H1 (cell line): ENCODE measurements around the gene KDM2A. TPM values are rescaled to one million over a fixed set of nuclear protein-coding genes. Genes with fewer than 3 reads are reported as not detected.

ENCODE experiments used
- CTCF ChIA-PET: fragments of 300-600 bp; sonication (Branson Sonifier 250); formaldehyde crosslinking; loops from one replicate; lab custom pipeline; 2021; ENCODE audit not compliant: partially characterized antibody; lab: Charles Lee
- POLR2A ChIA-PET: fragments of 300-600 bp; sonication (Branson Sonifier 250); formaldehyde crosslinking; loops from one replicate; lab custom pipeline; 2021; ENCODE audit warnings: inconsistent platforms; ENCODE audit not compliant: partially characterized antibody; lab: Charles Lee
- DNase-seq, 2 experiments: peaks; one replicate each; pipeline versions ENCODE4 v3.0.0 to v3.0.0-alpha.2; 2010 to 2022; ENCODE audit warnings: low spot score in 2 of 2, low read depth in 1 of 2, mixed read lengths in 1 of 2
- FAIRE-seq: peaks from 2 replicates; lab custom pipeline; 2011; peaks lifted over from hg19 to GRCh38; lab: Jason Lieb, UNC
- H2AFZ ChIP-seq: 2 replicates; pipeline ENCODE4 v1.8.1; 2012; ENCODE audit warnings: low read length, inconsistent platforms
- H2AK5ac ChIP-seq: 2 replicates; pipeline ENCODE4 v1.6.1; 2013; ENCODE audit warnings: low read depth, low read length
- H2BK120ac ChIP-seq: replicated peaks from 2 replicates; pipeline ENCODE3; 2013; ENCODE audit warnings: low read depth, low read length, inconsistent platforms
- H2BK12ac ChIP-seq: 2 replicates; pipeline ENCODE4 v1.6.1; 2013; ENCODE audit warnings: low read depth, low read length
- H2BK15ac ChIP-seq: 2 replicates; pipeline ENCODE4 v1.6.1; 2013; ENCODE audit warnings: low read length
- H2BK20ac ChIP-seq: 2 replicates; pipeline ENCODE4 v1.6.1; 2013; ENCODE audit warnings: low read length
- H2BK5ac ChIP-seq: 2 replicates; pipeline ENCODE4 v1.6.1; 2013; ENCODE audit warnings: low read depth, low read length
- H3K14ac ChIP-seq: 2 replicates; pipeline ENCODE4 v1.6.1; 2013; ENCODE audit warnings: inconsistent platforms; ENCODE audit not compliant: insufficient read length
- H3K18ac ChIP-seq: 2 replicates; pipeline ENCODE4 v1.6.1; 2013; ENCODE audit warnings: low read length; ENCODE audit errors: extremely low read depth
- H3K23ac ChIP-seq: 2 replicates; pipeline ENCODE4 v1.6.1; 2013; ENCODE audit warnings: inconsistent platforms; ENCODE audit not compliant: insufficient read length
- H3K23me2 ChIP-seq: 2 replicates; pipeline ENCODE4 v1.6.1; 2013; ENCODE audit warnings: low read depth, low read length
- H3K27ac ChIP-seq: 2 replicates; pipeline ENCODE4 v1.6.1; 2011; ENCODE audit warnings: low read depth, low read length, inconsistent platforms
- H3K27me3 ChIP-seq, 4 experiments: replicated peaks in 1 of 4; 1 replicate in 1 of 4; 2 replicates in 3 of 4; pipeline versions ENCODE4 v1.6.1 to v1.8.1; 2011 to 2013; ENCODE audit warnings: low read length in 3 of 4, mild to moderate bottlenecking in 3 of 4, inconsistent platforms in 2 of 4, mixed read lengths in 2 of 4, moderate library complexity in 1 of 4; ENCODE audit not compliant: control insufficient read depth in 3 of 4, insufficient read depth in 3 of 4; ENCODE audit errors: extremely low read depth in 1 of 4
- H3K36me3 ChIP-seq, 4 experiments: 2 replicates each; pipeline versions ENCODE4 v1.6.1 to v1.8.1; 2011 to 2013; ENCODE audit warnings: mild to moderate bottlenecking in 4 of 4, low read length in 3 of 4, moderate library complexity in 2 of 4, control low read depth in 1 of 4, inconsistent platforms in 1 of 4; ENCODE audit not compliant: insufficient read depth in 4 of 4, control insufficient read depth in 2 of 4
- H3K4ac ChIP-seq: replicated peaks from 2 replicates; pipeline ENCODE3; 2013; ENCODE audit warnings: low read length, low read depth, mixed read lengths, inconsistent platforms; ENCODE audit not compliant: insufficient read length
- H3K4me1 ChIP-seq, 4 experiments: replicated peaks in 1 of 4; 1 replicate in 1 of 4; 2 replicates in 3 of 4; pipeline versions ENCODE4 v1.6.1 to v1.8.1; 2011 to 2013; ENCODE audit warnings: low read length in 3 of 4, inconsistent platforms in 2 of 4, mixed read lengths in 1 of 4; ENCODE audit not compliant: insufficient read depth in 4 of 4, control insufficient read depth in 3 of 4
- H3K4me2 ChIP-seq, 2 experiments: 2 replicates each; pipeline versions ENCODE4 v1.6.1 to v1.8.1; 2011 to 2013; ENCODE audit warnings: low read depth in 2 of 2, low read length in 2 of 2, control low read depth in 1 of 2, inconsistent platforms in 1 of 2, mild to moderate bottlenecking in 1 of 2; ENCODE audit not compliant: insufficient read depth in 1 of 2
- H3K4me3 ChIP-seq, 4 experiments: fragments of 200-600, 300-600 bp in 1 of 4; sonication (generic), shearing (Covaris generic), sonication (Bioruptor Twin) in 1 of 4; 2 replicates each; pipeline versions ENCODE4 v1.5.1 to v1.8.1; 2011 to 2016; ENCODE audit warnings: low read length in 4 of 4, low read depth in 3 of 4, control low read depth in 2 of 4, inconsistent platforms in 2 of 4, mild to moderate bottlenecking in 2 of 4, mixed read lengths in 1 of 4, moderate library complexity in 1 of 4; ENCODE audit not compliant: insufficient read depth in 2 of 4; ENCODE audit errors: extremely low read depth in 1 of 4
- H3K56ac ChIP-seq: replicated peaks from 2 replicates; pipeline ENCODE3; 2013; ENCODE audit warnings: low read depth, mild to moderate bottlenecking, mixed read lengths, low read length, inconsistent platforms; ENCODE audit not compliant: insufficient read length
- H3K79me1 ChIP-seq: 2 replicates; pipeline ENCODE4 v1.6.1; 2013; ENCODE audit warnings: low read depth, low read length, control low read depth
- H3K79me2 ChIP-seq, 2 experiments: 2 replicates each; pipeline versions ENCODE4 v1.6.1 to v1.8.1; 2012 to 2013; ENCODE audit warnings: low read length in 2 of 2, mild to moderate bottlenecking in 2 of 2, inconsistent platforms in 1 of 2; ENCODE audit not compliant: insufficient read depth in 2 of 2, control insufficient read depth in 1 of 2
- H3K9ac ChIP-seq, 4 experiments: replicated peaks in 1 of 4; 1 replicate in 1 of 4; 2 replicates in 3 of 4; pipeline versions ENCODE4 v1.6.1 to v1.8.1; 2011 to 2013; ENCODE audit warnings: low read depth in 3 of 4, low read length in 3 of 4, control low read depth in 2 of 4, mild to moderate bottlenecking in 2 of 4, moderate library complexity in 2 of 4, inconsistent platforms in 1 of 4; ENCODE audit errors: extremely low read depth in 1 of 4
- H3K9me3 ChIP-seq, 2 experiments: 2 replicates each; pipeline versions ENCODE4 v1.6.1 to v1.8.1; 2012 to 2013; ENCODE audit warnings: mild to moderate bottlenecking in 2 of 2, moderate library complexity in 2 of 2, control low read depth in 1 of 2, inconsistent platforms in 1 of 2, low read depth in 1 of 2, low read length in 1 of 2, mixed read lengths in 1 of 2; ENCODE audit not compliant: insufficient read depth in 2 of 2
- H4K20me1 ChIP-seq, 2 experiments: replicated peaks in 1 of 2; 2 replicates each; pipeline versions ENCODE3 to v1.8.1; 2011 to 2013; ENCODE audit warnings: inconsistent platforms in 2 of 2, low read length in 2 of 2, mild to moderate bottlenecking in 1 of 2; ENCODE audit not compliant: insufficient read depth in 2 of 2, control insufficient read depth in 1 of 2
- H4K5ac ChIP-seq: 2 replicates; pipeline ENCODE4 v1.6.1; 2013; ENCODE audit warnings: low read length, low read depth, mixed read lengths, inconsistent platforms; ENCODE audit not compliant: insufficient read length
- H4K8ac ChIP-seq: 2 replicates; pipeline ENCODE4 v1.8.0; 2013; ENCODE audit warnings: mild to moderate bottlenecking, moderate library complexity, low read length, inconsistent platforms; ENCODE audit not compliant: insufficient read depth; ENCODE audit errors: extremely low read depth
- H4K91ac ChIP-seq: replicated peaks from 2 replicates; pipeline ENCODE3; 2013; ENCODE audit warnings: low read length, mixed read lengths, inconsistent platforms; ENCODE audit not compliant: insufficient read length
- GABPA ChIP-seq: IDR thresholded peaks from 2 replicates; pipeline ENCODE4 v1.6.1; 2011; ENCODE audit warnings: mild to moderate bottlenecking, low read length, moderate library complexity, borderline replicate concordance; ENCODE audit not compliant: insufficient read depth
- KDM1A ChIP-seq: fragments of 200-600, 300-600 bp; sonication (generic); IDR thresholded peaks from 2 replicates; pipeline ENCODE4 v1.7.1; 2016; ENCODE audit warnings: mild to moderate bottlenecking, low read length, borderline replicate concordance
- NANOG ChIP-seq: IDR thresholded peaks from 2 replicates; pipeline ENCODE4 v1.6.1; 2011; ENCODE audit warnings: low read length, low read depth, mild to moderate bottlenecking, inconsistent platforms; ENCODE audit not compliant: insufficient read depth, poor library complexity, severe bottlenecking
- RXRA ChIP-seq: IDR thresholded peaks from 2 replicates; pipeline ENCODE4 v1.6.1; 2011; ENCODE audit warnings: low read depth, mild to moderate bottlenecking, low read length, moderate library complexity; ENCODE audit not compliant: insufficient read depth
- SP4 ChIP-seq: IDR thresholded peaks from 2 replicates; pipeline ENCODE4 v1.6.1; 2012; ENCODE audit warnings: low read length, inconsistent platforms
- TBP ChIP-seq: IDR thresholded peaks from 2 replicates; pipeline ENCODE4 v1.6.1; 2011; ENCODE audit warnings: low read depth, low read length, improper control_type of control experiment
- TCF12 ChIP-seq: IDR thresholded peaks from 2 replicates; pipeline ENCODE4 v1.6.1; 2011; ENCODE audit warnings: low read depth, mild to moderate bottlenecking, low read length
- WGBS, 2 experiments: shearing (Covaris generic) in 1 of 2; methylation state at CpG; one replicate each; pipeline versions ENCODE4 v1.1.6 to v1.1.7; 2013 to 2015; ENCODE audit warnings: low lambda C conversion rate in 2 of 2, mixed read lengths in 2 of 2, inconsistent platforms in 1 of 2, low coverage in 1 of 2, missing lambda C conversion rate in 1 of 2; ENCODE audit not compliant: insufficient replicate concordance in 2 of 2, insufficient coverage in 1 of 2, insufficient read length in 1 of 2; ENCODE audit errors: extremely low coverage in 1 of 2, missing lambda C conversion rate in 1 of 2; 5-methylcytosine and 5-hydroxymethylcytosine counted together
- polyA plus RNA-seq, 7 experiments: library from polyadenylated mRNA; depleted of rRNA in 3 of 7; stranded (reverse) in 5 of 7; unstranded in 2 of 7; fragments of >200 nt in 5 of 7; fragments of 200-250 nt in 2 of 7; gene quantifications; 1 replicate in 5 of 7; 2 replicates in 1 of 7; 4 replicates in 1 of 7; pipeline versions ENCODE4 v1.2.1 to v1.2.3, GENCODE V29; 2011 to 2013; ENCODE audit warnings: missing spikeins in 2 of 7, mixed read lengths in 2 of 7
- total RNA-seq: library from RNA; stranded (reverse); fragmentation: NEBNext Ultra II Directional; extraction: Animal tissue kit (Norgen Biotek cat#: 25700); gene quantifications from 2 replicates; pipeline ENCODE4 v1.2.1, GENCODE V29; 2021
- TF ChIP-seq, protein P1 (sequence below): IDR thresholded peaks from 2 replicates; pipeline ENCODE4 v1.6.1; 2012; ENCODE audit warnings: inconsistent platforms
- TF ChIP-seq, protein P2 (sequence below): IDR thresholded peaks from 2 replicates; pipeline ENCODE4 v1.6.1; 2012; ENCODE audit warnings: low read length, inconsistent platforms

The KDM2A gene
- total and polyA plus RNA-seq, 2 of the 8 experiments (the other 6 are each of a cell fraction or from before 2014, with no cell fraction given) = 55.4 to 66.2 TPM

DNA sequence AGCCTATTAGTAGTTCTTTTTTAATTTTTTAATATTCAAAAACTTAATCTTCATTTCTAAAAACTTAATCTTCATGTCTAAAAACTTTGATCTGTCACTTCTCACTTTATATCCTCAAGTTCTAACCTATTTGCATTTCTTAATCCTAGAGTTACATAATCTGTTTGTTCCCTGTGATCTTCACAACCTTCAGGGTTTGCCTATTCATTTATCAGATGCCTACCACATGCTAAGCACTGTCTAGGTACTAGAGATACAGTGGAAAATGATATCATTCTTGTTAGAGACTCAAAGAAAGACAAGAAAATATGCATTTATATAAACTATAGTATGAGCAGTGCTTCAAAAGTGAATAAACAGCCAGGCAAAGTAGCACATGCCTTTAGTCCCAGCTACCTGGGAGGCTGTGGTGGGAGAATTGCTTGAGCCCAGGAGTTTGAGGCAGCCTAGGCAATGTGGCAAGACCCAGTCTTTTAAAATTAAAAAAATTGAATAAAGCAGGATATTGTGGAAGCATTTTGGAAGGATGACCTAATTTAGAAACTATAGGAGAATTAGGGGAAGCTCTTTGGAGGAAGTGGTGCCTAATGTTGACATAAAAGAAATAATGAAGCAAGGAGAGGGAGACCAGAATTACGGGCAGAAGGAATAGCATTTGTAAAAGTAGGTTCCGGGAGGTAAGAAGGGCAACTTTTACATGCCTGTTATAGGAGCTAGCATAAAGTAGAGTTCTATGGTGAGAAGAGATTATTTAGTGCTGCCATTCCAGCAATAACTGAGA, 92.8 kb downstream of the KDM2A start:
- Histone ChIP-seq H3K23ac (no peak overlapping the region), H3K23me2 (no peaks in the 10 kb centered on the region), H3K4me3 (no peak overlapping the region), H3K27ac (no peak overlapping the region), H2BK12ac (no peak overlapping the region), H4K8ac (no peak overlapping the region), H2BK5ac (no peak overlapping the region), H2BK20ac (no peak overlapping the region), H3K18ac (no peak overlapping the region), H3K4me1 (no peaks in the 10 kb centered on the region), H3K4ac (no peak overlapping the region), H2AK5ac (no peak overlapping the region), H3K79me2 (no peaks in the 10 kb centered on the region), H3K4me2 (no peak overlapping the region), H4K91ac (no peak overlapping the region), H4K20me1 (no peaks in the 10 kb centered on the region), H3K9me3 (no peaks in the 10 kb centered on the region), H3K79me1 (no peaks in the 10 kb centered on the region), H4K5ac (no peak overlapping the region), H2BK120ac (no peak overlapping the region), H3K36me3 (peaks cover 6 to 47% (median 28%) of the 10 kb centered on the region in 4 experiments), H3K56ac (no peak overlapping the region), H3K9ac (no peak overlapping the region), H3K14ac (no peak overlapping the region), H3K27me3 (no peaks in the 10 kb centered on the region), H2BK15ac (no peak overlapping the region), H2AFZ (no peak overlapping the region)
- DNase-seq = no peak
- TF ChIP-seq RXRA (no peak), SP4 (no peak), GABPA (no peak), KDM1A (no peak), TBP (no peak), TCF12 (no peak), NANOG (no peak)
- TF ChIP-seq, protein P1, sequence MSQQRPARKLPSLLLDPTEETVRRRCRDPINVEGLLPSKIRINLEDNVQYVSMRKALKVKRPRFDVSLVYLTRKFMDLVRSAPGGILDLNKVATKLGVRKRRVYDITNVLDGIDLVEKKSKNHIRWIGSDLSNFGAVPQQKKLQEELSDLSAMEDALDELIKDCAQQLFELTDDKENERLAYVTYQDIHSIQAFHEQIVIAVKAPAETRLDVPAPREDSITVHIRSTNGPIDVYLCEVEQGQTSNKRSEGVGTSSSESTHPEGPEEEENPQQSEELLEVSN = no peak
- TF ChIP-seq, protein P2, sequence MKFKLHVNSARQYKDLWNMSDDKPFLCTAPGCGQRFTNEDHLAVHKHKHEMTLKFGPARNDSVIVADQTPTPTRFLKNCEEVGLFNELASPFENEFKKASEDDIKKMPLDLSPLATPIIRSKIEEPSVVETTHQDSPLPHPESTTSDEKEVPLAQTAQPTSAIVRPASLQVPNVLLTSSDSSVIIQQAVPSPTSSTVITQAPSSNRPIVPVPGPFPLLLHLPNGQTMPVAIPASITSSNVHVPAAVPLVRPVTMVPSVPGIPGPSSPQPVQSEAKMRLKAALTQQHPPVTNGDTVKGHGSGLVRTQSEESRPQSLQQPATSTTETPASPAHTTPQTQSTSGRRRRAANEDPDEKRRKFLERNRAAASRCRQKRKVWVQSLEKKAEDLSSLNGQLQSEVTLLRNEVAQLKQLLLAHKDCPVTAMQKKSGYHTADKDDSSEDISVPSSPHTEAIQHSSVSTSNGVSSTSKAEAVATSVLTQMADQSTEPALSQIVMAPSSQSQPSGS = no peak
- ChIA-PET CTCF (interaction anchor here (1.2 kb wide), 1 partner anchor 16 kb away, joined by 3 read pairs; no protein-coding TSS in a partner anchor), POLR2A (no interaction called here)
- no peak for FAIRE-seq
- 86% methylated on average over 2 of the region's 2 CpGs; no CpG with 5 or more reads in 1 of the 2 experiments for WGBS, 2 experiments
